HG03575 (cell line): ENCODE measurements around the gene SERPINA12.

ENCODE experiments used
- ATAC-seq: cut with Tn5 transposase; IDR thresholded peaks from one replicate; pipeline ENCODE4 v1.9.1; 2021; ENCODE audit not compliant: unreplicated experiment, insufficient number of reproducible peaks, low FRiP score; ENCODE audit errors: extremely low read depth

Gene SERPINA12, protein sequence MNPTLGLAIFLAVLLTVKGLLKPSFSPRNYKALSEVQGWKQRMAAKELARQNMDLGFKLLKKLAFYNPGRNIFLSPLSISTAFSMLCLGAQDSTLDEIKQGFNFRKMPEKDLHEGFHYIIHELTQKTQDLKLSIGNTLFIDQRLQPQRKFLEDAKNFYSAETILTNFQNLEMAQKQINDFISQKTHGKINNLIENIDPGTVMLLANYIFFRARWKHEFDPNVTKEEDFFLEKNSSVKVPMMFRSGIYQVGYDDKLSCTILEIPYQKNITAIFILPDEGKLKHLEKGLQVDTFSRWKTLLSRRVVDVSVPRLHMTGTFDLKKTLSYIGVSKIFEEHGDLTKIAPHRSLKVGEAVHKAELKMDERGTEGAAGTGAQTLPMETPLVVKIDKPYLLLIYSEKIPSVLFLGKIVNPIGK

DNA sequence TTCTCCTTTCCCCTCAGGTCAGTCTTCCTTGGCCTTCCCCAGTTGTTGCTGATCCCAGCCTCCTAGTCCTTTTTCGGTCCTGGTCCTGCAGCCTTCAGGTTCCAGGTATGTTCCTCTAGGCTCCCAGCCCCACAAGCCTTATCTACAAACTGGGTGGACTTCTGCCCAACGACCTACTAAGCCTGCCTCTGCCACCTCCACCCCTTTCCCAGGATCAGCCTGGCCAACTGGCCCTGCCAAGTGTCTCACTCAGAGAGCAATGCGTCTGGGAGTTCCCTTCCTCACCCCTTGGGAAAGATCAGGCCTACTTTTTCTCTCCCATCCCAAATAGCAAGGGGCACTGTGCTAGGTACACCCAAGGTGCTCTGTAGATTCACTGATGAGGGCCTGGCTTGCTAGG is at the start of gene SERPINA12:
Gene SERPINA12 (minus strand): TSS at position 114 of the 400 bp plus-strand sequence. CDS start 11,072 bp downstream, outside the sequence.
- no peak for ATAC-seq

GRCh38 chr14:94558842-94559241 is 49.6 kb upstream of the SERPINA12 start:
- ATAC-seq, result no peak

- no peak for ATAC-seq
These were observed 48.1 kb upstream of the SERPINA12 start for GRCh38 chr14:94557327-94557726.

DNA sequence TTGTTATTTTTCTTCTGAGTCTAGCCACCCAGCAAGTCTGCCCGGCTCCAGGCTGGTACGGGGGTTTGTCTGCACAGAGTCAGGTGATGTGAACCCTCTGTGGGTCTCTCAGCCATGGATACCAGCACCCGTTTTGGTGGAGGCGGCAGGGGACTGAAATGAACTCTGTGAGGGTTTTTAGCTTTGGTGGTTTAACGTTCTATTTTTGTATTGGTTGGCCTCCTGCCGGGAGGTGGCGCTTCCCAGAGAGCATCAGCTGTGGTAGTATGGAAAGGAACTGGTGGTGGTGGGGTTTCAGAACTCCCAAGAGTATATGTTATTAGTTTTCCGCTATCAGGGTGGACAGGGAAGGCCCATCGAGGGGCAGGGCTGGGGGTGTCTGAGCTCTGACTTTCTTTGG is 46.7 kb upstream of the SERPINA12 start:
- ATAC-seq, result no peak

GRCh38 chr14:94550041-94550440 is 40.8 kb upstream of the SERPINA12 start:
- ATAC-seq, result no peak

DNA sequence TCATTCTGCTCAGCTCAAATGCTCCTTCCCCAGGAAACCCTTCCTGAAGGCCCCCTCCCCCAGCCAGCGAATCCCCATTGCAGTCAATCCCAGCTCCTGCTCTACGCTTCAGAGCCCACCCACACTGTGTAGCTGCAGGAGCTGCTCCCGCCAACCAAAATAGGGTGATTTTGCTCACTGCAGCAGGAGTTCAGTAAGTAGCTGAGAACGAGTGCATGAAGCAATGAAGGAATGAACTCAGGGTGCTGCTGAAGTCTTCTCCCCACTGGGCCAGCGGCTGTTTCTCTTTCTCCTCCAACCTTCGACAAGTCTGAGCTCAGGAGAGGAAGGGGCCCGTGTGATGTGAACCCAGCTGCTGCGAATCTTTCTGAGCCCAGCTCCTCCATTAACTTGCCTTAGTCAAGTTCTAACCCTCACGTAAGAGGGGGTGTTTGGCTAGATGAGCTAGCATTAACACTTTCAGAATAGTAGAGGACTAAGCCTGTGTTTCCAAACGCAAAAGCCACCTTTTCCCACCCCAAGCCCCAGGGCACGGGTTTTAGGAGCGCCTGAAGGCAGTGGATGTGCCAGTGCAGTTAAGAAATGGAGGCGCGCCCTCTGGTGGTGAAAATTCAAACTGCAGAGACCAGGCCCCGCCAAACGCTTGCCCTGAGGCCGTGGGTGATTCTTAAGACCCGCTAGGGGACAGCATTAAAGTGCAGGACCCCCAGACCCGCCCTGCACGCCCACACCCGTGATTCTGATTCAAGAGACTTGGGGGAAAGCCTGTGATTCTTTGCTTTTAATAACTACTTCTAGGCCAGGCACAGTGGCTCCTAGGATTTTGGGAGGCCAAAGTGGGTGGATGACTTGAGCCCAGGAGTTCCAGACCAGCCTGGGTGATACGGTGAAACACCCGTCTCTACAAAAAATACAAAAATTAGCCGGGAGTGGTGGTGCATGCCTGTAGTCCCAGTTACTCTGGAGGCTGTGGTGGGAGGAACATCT is 40.0 kb upstream of the SERPINA12 start:
- ATAC-seq, result no peak

DNA sequence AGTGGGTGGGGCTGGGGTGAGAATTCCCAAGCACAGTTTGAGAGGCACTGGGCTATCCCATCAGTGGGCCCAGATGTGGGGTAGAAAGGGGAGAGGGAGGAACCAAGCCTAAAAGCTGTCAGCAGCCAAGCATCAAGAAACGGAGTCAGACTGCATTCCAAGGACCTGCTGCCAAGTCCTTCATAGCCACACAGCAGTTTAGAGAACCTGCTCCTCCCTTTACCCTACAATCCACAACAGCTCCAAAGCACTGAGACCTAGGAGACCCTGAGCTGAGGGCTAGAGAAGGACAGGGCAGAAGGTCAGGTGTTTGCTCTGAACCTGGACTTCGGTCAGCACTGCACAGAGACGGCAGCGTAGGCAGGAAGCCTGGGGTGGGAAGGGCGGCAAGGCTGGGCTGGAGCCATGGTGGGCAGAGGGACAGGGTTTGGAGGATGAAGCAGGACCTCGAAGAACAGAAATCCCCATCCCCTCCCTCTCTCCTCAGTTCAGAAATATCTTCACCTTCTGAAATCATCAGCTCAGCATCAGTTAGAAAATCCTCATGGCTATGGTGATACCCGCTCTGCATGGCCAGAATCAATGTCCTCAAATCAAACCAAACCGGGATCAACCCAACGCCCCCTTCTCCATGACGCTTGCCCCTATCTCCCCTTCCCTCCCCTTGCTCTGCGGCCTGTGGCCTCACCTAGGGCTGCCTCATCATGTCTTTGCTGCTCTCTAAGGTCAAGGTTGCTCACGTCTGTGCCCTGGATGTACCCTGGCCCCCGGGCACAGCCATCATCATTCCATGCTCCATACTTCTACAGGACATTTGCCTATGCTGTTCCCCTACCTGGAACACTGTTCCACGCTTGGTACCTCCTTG is 39.1 kb upstream of the SERPINA12 start:
- no peak for ATAC-seq

- no peak for ATAC-seq
These were observed 38.5 kb upstream of the SERPINA12 start for GRCh38 chr14:94547726-94548125.

DNA sequence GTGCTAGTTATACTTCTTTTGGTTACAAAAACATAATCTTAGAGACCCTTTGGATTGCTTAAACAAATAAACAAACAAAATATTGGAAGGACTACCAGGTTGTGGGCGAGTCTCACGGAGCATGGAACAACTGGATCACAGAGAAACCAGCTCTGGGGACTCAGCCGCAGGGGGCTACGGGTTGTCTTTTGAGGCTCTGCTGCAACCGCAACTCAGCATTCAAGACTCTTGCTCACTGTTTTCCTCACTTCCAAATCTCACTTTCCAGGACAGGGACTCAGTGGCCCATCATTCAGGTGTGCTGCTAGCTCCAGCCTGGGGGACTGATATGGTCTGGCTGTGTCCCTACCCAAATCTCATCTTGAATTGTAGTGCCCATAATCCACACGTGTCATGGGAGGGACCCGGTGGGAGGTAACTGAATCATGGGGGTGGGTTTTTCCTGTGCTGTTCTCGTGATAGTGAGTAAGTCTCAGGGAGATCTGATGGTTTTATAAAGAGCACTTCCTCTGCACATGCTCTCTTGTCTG is 37.9 kb upstream of the SERPINA12 start:
- ATAC-seq, result no peak

DNA sequence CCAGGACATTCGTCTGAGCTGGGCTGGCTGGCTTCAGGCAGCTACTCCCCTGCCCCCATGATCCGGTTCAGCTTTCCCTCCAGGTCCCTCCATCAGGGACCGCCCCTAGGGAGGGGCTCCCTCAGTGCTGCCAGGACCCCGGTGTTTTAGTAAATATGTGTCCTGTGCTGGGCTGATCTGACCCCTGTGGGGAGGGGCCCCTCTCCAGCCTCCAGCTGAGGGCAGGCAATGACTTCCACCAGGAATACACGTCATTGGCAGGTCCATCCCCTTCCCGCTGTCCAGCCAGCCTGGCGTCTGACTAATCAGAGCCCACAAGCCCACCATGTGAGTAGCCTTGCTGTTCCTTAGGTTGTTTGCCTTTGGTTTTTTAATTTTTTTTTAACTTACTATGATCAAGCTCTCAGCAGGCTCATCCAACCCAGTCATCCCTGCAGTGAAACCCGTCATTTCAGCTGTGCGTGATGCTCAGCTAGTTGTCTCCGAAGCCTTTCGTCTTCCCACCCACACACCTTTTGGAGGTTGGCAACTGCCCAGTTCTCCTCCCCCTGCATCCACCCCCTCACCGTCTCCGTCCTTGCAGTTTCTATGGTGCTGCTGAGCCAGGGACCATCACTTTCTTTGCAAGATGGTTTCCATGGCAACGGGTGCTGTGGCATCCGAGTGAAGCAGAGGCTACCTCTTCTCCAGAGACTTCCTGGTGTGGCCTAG is 36.0 kb upstream of the SERPINA12 start:
- ATAC-seq, result no peak

DNA sequence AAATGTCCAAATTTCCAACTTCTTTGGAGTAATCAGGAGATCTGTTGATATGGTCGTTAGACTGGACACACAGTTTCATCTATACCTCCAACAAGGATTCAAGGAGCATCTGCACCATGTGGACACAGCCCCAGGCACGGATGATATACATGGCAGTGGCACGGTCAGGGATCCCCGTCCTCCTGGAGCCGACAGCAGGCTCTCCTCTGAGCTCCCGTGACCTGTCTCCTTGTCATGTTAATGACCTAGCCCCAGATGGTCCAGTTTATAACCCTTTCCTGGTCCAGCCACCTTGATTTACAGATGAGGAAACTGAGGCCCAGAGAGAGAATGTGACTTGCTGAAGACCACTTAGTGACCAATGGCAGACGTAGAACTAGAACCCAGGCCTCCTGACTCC is 35.5 kb upstream of the SERPINA12 start:
- ATAC-seq, result no peak

DNA sequence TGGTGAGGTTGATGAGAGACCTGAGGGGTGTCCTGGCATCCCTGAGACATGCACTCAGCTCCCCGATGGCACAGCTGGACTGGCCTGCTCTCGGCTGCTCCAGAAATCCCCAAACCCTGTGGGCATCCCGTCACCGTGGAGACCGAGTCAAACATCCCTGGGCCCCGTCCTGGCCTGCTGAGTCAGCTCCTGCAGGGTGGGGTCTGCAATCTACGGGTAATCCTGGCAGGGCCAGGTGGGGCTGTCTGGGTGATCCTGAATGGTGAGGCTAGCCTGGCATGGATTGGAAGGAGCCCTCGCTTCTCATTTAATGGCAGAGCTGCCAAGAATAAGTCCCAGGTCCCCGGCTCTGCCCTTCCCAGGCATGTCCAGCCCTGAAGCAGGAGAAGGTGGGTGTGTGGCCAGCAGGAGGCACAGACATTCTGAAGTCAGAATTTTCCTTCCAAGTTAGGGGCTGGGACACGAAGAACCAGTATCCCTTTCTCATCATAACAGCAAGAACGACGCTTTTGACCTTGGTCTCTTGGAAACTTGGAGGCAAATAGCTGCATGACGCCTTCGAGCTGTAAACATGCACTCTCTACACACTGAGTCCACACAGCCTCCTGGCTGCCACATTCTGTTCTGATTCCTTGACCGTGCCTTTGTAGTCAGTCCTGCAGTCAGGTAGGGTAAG is 34.3 kb upstream of the SERPINA12 start:
- no peak for ATAC-seq

DNA sequence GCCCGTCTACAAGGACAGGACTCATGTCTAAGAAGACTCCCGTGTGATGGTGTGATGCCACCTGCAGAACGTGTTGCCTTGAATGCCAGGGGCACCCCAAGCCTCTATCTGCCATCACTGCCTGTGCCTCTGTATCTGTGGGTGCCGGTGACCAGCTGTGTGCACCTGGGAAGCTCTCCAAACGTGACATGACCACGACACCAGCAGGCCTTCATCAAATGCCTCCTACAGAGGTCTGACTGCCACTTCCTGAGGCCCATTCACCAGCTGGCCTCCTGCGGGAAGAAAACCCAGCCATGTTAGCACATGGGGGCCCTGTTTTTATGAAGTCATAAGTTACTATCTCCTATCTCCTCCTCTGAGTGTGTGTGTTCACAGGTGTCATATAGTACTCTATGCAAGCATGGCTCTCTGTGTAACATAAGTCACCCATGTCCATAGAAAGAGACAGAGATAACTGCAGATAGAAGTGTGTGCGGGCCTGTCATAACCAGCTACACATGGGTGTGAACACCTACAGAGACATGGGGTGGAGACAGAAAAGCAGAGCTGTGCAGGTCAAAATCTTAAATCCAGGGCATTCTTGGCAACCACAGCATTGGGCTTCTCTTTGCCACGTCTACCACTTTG is 33.7 kb upstream of the SERPINA12 start:
- no peak for ATAC-seq

GRCh38 chr14:94542111-94542810 is 33.0 kb upstream of the SERPINA12 start:
- ATAC-seq, result no peak

GRCh38 chr14:94541234-94541975 is 32.1 kb upstream of the SERPINA12 start:
- no peak for ATAC-seq
